ENCODE results near the gene BTBD8.
A peak's percentile ranks its signal among the peaks of the same experiment; 100 is the strongest.
"Not testable (repeated sequence)": the region's sequence is repeated elsewhere in the genome, so short reads cannot be mapped to it uniquely, and the experiment has no call there.

BTBD8 gene

DNA sequence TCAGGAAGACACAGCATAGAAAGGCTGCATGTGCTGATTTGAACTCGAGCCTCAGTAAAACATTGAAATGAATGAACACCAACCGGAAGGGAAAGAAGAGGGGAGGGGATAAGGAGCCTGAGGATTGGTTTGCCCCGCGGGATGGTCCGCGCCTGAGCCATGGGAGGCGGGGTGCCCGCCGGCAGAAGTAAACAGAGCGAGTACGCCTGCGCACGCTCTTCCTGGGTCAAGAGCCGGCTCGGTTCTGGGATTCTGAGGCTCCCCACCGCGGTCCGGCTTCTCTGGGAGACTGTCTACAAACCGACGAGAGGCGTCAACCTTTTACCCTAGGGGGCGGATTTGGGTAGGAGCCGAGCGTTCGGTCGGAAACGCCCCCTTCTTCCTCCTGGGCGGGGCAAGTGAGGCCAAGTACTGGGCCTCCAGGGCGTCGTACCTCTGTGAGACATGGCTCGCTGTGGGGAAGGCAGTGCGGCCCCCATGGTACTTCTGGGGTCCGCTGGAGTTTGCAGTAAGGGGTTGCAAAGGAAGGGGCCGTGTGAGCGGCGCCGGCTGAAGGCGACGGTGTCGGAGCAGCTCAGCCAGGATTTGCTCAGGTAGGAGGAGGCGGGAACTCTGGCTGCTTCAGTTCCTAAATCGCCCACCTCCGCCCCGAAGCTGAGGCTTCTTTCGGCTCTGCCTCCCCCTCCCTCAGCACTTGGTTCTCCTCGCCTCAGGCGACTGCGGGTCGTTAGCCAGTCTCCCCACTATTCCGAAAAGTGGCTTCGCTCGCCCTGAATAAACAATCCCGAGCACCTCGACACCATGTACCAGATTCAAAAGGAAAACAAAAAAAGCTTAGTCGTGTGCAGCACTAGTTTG is at the start of gene BTBD8:
BTBD8 (plus strand) TSS at position 218 of the 858 bp plus-strand sequence; CDS start at position 445, 227 bp downstream.
- DNase-seq (ENCODE audit: low read depth in 2 of 2), result peak; percentile 71 to 74

DNA sequence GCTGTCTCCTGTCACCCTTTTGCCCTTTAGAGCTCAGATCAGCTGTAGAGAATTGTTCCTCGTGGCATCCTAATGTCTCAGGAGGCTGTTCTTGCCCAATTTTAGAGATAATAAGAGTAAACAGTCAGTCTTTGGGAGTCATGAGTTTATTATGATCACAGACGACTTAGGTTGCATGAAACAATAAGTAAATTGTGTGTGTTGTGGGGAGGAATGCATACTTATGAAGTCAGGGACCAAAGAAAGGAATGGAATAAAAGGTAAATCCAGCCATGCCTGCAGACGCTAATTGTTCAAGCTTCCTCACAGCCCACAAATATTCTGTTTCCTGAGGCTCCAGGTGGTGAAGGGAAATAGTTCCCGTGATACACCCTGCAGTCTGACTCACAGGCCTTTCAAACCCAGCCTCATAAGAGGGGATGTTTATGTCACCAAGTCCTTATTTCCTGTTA is 49.5 kb upstream of the BTBD8 start:
- DNase-seq (ENCODE audit: low read depth in 2 of 2), result no peak

- no peak for DNase-seq (ENCODE audit: low read depth in 2 of 2)
Observed at GRCh38 chr1:92031281-92032110, 48.6 kb upstream of the BTBD8 start.

DNA sequence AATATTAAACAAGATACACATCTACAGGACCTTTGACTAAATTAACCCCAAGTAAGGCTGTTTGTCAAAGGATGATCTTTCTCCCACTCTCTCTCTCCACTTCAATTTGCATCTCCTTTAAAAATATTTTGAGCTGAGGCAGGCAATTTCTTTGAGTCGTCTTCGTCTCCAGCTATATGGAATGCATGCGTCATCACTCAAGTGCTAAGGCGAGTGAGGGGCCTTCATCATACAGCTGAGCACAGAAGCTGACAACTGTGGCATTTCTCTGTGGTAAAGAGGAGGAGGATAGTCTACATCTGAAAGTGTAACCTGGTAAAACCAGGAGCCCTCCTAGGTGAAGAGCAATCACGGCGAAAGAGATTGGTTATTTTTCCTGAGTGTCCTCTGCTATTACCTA is 42.7 kb upstream of the BTBD8 start:
- no peak for DNase-seq (ENCODE audit: low read depth in 2 of 2)

- DNase-seq (ENCODE audit: low read depth in 2 of 2), result no peak
Observed at GRCh38 chr1:92038695-92039346, 41.3 kb upstream of the BTBD8 start.

GRCh38 chr1:92040971-92041370 is 39.2 kb upstream of the BTBD8 start:
- no peak for DNase-seq (ENCODE audit: low read depth in 2 of 2)

GRCh38 chr1:92043621-92044020 is 36.5 kb upstream of the BTBD8 start:
- DNase-seq (ENCODE audit: low read depth in 2 of 2), result no peak

- no peak for DNase-seq (ENCODE audit: low read depth in 2 of 2)
Observed at GRCh38 chr1:92045766-92046495, 34.2 kb upstream of the BTBD8 start.

DNA sequence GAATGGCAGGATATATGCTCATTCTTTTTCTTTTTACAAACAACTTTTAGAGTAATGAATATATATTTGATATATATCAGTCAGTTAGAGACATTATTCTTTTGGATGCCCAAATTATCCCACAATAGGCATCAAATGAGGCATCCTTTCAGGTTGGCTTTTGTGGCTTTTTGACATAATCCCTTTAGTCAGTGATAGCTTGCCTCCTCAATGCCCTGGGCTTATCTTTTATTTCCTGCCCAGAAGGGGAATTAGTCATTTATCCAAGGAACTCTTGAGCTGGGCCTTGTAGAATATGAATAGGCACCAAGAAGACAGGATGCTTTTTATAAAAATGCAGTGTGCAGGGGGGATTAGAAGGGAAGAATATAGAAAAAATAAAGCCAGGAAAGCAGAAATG is 28.2 kb upstream of the BTBD8 start:
- DNase-seq (ENCODE audit: low read depth in 2 of 2), result no peak

DNA sequence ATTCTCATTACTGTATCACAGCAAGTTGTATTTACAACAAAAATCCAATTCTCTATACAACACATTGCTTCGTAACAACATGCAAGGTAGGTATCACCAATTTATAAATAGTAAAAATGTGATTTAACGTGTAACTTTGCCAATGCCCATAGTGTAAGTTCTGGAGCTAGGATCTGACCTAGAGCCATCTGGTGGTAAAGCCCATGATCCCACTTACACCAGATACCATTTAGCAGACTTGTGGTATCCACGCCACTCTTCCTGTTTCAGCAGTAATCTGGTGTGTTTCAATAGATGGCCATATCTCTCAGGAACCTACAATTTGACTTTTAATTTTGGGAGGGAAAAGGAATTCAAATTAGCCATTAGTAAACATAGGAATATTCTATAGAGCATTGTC is 15.1 kb upstream of the BTBD8 start:
- no peak for DNase-seq (ENCODE audit: low read depth in 2 of 2)

GRCh38 chr1:92066321-92066720 is 13.8 kb upstream of the BTBD8 start:
- no peak for DNase-seq (ENCODE audit: low read depth in 2 of 2)

- no peak for DNase-seq (ENCODE audit: low read depth in 2 of 2)
Observed at GRCh38 chr1:92070892-92071291, 9.3 kb upstream of the BTBD8 start.

DNA sequence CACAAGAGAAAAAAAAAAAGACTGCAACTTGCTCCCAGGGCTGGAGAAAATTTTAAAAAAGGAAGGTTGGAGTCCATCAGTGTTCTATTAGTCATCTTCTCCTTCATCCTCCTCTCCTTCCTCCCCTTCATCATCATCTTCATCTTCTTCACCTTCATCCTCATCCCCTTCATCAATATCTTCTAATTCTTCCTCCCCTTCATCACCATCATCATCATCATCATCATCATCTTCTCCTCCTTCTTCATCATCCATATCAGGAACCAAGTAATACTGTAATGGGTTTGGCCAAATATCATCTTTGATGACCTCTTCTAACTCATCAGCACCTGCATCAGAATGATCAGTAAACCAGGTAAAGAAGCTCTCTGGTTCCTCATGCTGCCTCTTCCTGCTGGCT is 5.7 kb upstream of the BTBD8 start:
- DNase-seq (ENCODE audit: low read depth in 2 of 2), result not testable (repeated sequence)

- no peak for DNase-seq (ENCODE audit: low read depth in 2 of 2)
Observed at GRCh38 chr1:92075311-92075710, 4.8 kb upstream of the BTBD8 start, which contains the start of gene SETSIP. TSS of gene SETSIP (minus strand) at chr1:92075411. CDS start at chr1:92075411, 0 bp downstream.

DNA sequence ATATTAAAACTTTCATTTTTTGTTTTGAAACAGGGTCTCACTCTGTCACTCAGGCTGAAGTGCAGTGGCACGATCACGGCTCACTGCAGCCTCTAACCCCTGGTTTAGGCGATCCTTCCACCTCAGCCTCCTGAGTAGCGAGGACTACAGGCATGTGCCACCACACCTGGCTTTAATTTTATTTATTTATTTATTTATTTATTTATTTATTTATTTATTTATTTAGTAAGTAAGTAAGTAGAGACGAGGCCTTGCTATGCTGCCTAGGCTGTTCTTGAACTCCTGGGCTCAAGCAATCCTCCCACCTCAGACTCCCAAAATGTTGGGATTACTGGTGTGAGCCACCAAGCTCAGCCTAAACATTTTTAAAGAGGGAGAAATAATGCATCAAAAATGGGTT is 3.8 kb upstream of the BTBD8 start:
- DNase-seq (ENCODE audit: low read depth in 2 of 2), result no peak

GRCh38 chr1:92078077-92078476 is 2.1 kb upstream of the BTBD8 start:
- not testable (repeated sequence) for DNase-seq (ENCODE audit: low read depth in 2 of 2)

GRCh38 chr1:92079441-92079840 is 704 bp upstream of the BTBD8 start:
- no peak for DNase-seq (ENCODE audit: low read depth in 2 of 2)

DNA sequence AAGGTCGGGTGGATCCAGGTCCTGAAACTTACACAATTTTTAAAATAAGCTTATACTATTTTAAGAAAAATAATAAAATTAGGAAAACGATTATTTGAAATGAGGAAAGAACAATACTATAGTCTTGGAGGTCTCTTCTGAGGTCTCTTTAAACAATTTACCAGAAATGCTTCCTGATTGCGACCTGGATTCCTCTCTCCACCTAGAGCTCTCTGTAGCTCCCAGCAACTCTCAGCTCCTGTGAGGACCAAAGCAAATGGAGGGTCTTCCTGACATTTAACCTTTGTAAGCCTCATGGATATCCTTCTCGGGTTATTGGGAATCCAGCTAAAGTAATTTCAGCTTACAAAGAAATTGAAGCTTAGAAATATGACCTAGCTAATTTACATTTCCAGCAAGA is 886 bp downstream of the BTBD8 start:
- DNase-seq (ENCODE audit: low read depth in 2 of 2), result no peak

DNA sequence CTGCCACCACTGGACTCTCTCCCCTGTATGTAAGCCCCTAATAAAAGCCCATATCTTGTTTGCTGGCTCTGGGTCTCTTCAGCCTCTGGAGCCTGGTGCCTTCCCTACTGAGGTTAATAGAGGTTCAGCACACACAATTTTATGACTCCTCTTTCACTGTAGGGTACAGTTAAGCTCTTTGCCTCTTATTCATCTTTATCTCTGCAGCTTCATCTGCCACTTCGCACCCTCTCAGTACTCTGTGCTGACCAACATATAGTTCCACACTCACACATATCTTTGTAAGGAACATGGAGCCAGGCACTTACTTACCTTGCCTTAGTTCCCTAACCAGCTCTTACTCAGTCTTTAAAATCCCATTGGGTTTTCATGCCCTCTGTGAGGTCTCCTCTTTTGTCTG is 4.5 kb downstream of the BTBD8 start:
- no peak for DNase-seq (ENCODE audit: low read depth in 2 of 2)

DNA sequence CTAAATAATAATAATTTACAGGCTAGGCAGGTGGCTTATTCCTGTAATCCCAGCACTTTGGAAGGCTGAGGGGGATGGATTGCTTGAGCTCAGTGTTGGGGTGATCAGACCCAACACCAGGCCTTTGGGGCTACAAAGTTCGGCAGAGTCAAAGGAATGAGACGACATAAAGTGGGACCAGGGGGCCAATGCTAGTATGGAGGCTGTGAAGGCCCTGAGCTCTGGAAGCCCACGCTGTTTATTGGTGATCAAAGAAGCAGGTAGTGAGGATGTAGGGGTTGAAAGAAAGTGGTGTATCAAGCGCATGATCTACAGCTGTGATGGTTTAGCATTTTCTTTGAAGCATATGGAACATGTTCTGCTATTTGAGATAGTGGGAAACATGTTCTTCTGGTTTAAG is 5.6 kb downstream of the BTBD8 start:
- DNase-seq (ENCODE audit: low read depth in 2 of 2), result no peak

DNA sequence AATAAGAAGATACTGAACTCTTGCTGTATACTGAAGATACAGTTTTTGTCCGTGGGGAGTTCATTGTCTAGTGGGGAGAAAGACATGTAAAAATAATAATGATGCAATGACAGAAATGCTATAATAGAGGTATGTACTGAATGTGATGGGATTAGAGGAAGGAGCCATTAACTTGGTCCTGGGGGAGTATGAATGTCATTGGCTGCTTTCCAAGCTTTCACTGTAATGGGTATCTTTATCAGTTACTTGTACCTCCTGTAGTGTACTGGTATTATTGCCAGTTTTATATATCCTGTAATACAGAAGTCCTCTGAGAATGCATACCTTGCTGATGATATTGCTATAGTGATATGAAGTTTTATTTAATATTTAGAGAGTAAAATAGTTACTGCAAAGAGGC is 7.4 kb downstream of the BTBD8 start:
- DNase-seq (ENCODE audit: low read depth in 2 of 2), result no peak

- DNase-seq (ENCODE audit: low read depth in 2 of 2), result no peak
Observed at GRCh38 chr1:92091625-92092024, 11.5 kb downstream of the BTBD8 start.
